ENCODE data around the gene APBA3. TPM values are rescaled to one million over a fixed set of nuclear protein-coding genes. Genes with fewer than 3 reads are reported as not detected.
"Not testable (repeated sequence)": the region's sequence is repeated elsewhere in the genome, so short reads cannot be mapped to it uniquely, and the experiment has no call there.

The APBA3 gene
- total RNA-seq, 3 donors from 2014 or later: 18.9 to 23.0 (median 19.2) TPM

- no peak overlapping the region for H3K4me3 ChIP-seq
Measured at GRCh38 chr19:3762130-3762473, 610 bp upstream of the APBA3 start.

GRCh38 chr19:3760871-3761361, 576 bp downstream of the APBA3 start:
- no peak for ATAC-seq
- H3K4me1 ChIP-seq (ENCODE audit: low read depth): peaks cover 30% of the 10 kb centered on the region
- H3K9me3 ChIP-seq: no peaks in the 10 kb centered on the region
- intact Hi-C loops (cut with DNase I, micrococcal nuclease): no loop called here
- DNase-seq: no peak
- H3K36me3 ChIP-seq (ENCODE audit: low read depth): no peaks in the 10 kb centered on the region
- no peak for TF ChIP-seq CTCF (IDR thresholded peaks at IDR 0.05)
- H3K4me3 ChIP-seq: peak overlapping the region; percentile 78

More at GRCh38 chr19:3762130-3762473, 610 bp upstream of the APBA3 start:
- peaks cover 1% of the 10 kb centered on the region for H3K36me3 ChIP-seq (ENCODE audit: low read depth)
- ATAC-seq (no peak), DNase-seq (no peak)
- H3K9me3 ChIP-seq: no peaks in the 10 kb centered on the region
- intact Hi-C loops (cut with DNase I, micrococcal nuclease): no loop called here
- no peak for TF ChIP-seq CTCF (IDR thresholded peaks at IDR 0.05)
- peaks cover 30% of the 10 kb centered on the region for H3K4me1 ChIP-seq (ENCODE audit: low read depth)

GRCh38 chr19:3759482-3760254, 1.8 kb downstream of the APBA3 start:
- intact Hi-C loops (cut with DNase I, micrococcal nuclease): no loop called here
- Histone ChIP-seq H3K4me1 (ENCODE audit: low read depth) (peaks cover 30% of the 10 kb centered on the region), H3K4me3 (no peak overlapping the region), H3K9me3 (no peaks in the 10 kb centered on the region), H3K36me3 (ENCODE audit: low read depth) (no peaks in the 10 kb centered on the region)
- DNase-seq (no peak), ATAC-seq (no peak)
- TF ChIP-seq CTCF (IDR thresholded peaks at IDR 0.05): no peak

GRCh38 chr19:3758297-3758696, 3.2 kb downstream of the APBA3 start:
- H3K4me1 ChIP-seq (ENCODE audit: low read depth): peaks cover 24% of the 10 kb centered on the region
- ATAC-seq; H3K36me3 ChIP-seq (ENCODE audit: low read depth); intact Hi-C loops (cut with DNase I, micrococcal nuclease); H3K9me3 ChIP-seq; DNase-seq; H3K4me3 ChIP-seq: not testable (repeated sequence)

GRCh38 chr19:3757705-3758104, 3.8 kb downstream of the APBA3 start:
- intact Hi-C loops (cut with DNase I, micrococcal nuclease); H3K4me3 ChIP-seq; DNase-seq; H3K9me3 ChIP-seq; H3K36me3 ChIP-seq (ENCODE audit: low read depth); ATAC-seq: not testable (repeated sequence)
- peaks cover 18% of the 10 kb centered on the region for H3K4me1 ChIP-seq (ENCODE audit: low read depth)

- H3K9me3 ChIP-seq: no peaks in the 10 kb centered on the region
- DNase-seq (no peak), ATAC-seq (no peak)
- H3K4me3 ChIP-seq: no peak overlapping the region
- TF ChIP-seq CTCF (IDR thresholded peaks at IDR 0.05): no peak
- H3K4me1 ChIP-seq (ENCODE audit: low read depth): no peaks in the 10 kb centered on the region
- intact Hi-C loops (cut with DNase I, micrococcal nuclease): no loop called here
- H3K36me3 ChIP-seq (ENCODE audit: low read depth): no peaks in the 10 kb centered on the region
Measured at GRCh38 chr19:3753631-3754410, 7.7 kb downstream of the APBA3 start.

Data from mucosa of descending colon (tissue), 3 donors.